Measurements from ENCODE around the gene FOXO3B. TPM values are rescaled to one million over a fixed set of nuclear protein-coding genes. Genes with fewer than 3 reads are reported as not detected.
"Not testable (repeated sequence)": the region's sequence is repeated elsewhere in the genome, so short reads cannot be mapped to it uniquely, and the experiment has no call there.

The FOXO3B gene
- total RNA-seq, 1 experiment from 2014 or later, result 18.6 TPM

DNA sequence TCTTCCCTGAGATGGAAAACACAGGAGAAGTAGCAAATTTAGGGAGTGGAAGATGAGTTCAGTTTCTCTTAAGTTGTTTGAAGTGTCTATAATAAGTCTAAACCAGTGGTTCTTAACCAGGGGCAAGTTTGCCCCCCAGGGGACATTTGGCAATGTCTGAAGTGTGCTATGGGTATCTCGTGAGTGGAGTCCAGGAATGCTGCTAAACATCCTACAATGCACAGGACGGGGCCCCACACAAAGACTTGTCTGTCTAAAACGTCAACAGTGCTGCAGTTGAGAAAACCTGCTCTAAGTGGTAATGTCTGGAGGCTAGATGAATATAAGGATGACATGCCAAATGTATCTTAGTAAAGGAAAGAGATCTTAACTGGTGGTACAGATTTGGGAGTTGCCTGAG is 23.8 kb upstream of the FOXO3B start:
- not testable (repeated sequence) for H3K4me1 ChIP-seq (ENCODE audit: insufficient read depth, low read length); H4K8ac ChIP-seq (replicated peaks; ENCODE audit: insufficient read length, low read depth, low read length); H2AFZ ChIP-seq (ENCODE audit: low read length); H2BK5ac ChIP-seq (ENCODE audit: insufficient read length, low read length); H2BK20ac ChIP-seq (ENCODE audit: low read depth, low read length, poor library complexity, severe bottlenecking); H3T11ph ChIP-seq (ENCODE audit: low read length); H3K9me3 ChIP-seq (ENCODE audit: control insufficient read depth, low read depth, low read length); H3K27me3 Mint-ChIP-seq (ENCODE audit: low read depth); H3K23me2 ChIP-seq (ENCODE audit: insufficient read length, low read depth, low read length, poor library complexity, severe bottlenecking); H2BK120ac ChIP-seq (ENCODE audit: low read depth, low read length, poor library complexity, severe bottlenecking); H3K4ac ChIP-seq (ENCODE audit: low read depth, low read length); H3K4me3 Mint-ChIP-seq; H4K20me1 ChIP-seq (ENCODE audit: control insufficient read depth, insufficient read depth, insufficient read length); H3K9me3 Mint-ChIP-seq; H3K23ac ChIP-seq (ENCODE audit: insufficient read length, low read depth, low read length); H3K4me1 Mint-ChIP-seq; H3K27me3 ChIP-seq (ENCODE audit: insufficient read depth, low read length); H4K91ac ChIP-seq (ENCODE audit: insufficient read length, low read depth, low read length); H3K27ac Mint-ChIP-seq; H3K18ac ChIP-seq (ENCODE audit: insufficient read length, low read depth, low read length); H2AK5ac ChIP-seq (ENCODE audit: insufficient read length, low read length); H3K56ac ChIP-seq (ENCODE audit: insufficient read length, low read depth, low read length); H3K4me2 ChIP-seq (ENCODE audit: insufficient read depth, insufficient read length, low read length); H3K9ac ChIP-seq (ENCODE audit: extremely low read depth, insufficient read length, low read length); H3K79me1 ChIP-seq (ENCODE audit: insufficient read depth, low read depth, low read length, poor library complexity, severe bottlenecking); H2BK12ac ChIP-seq (ENCODE audit: insufficient read length, low read depth, low read length); DNase-seq; H3K27ac ChIP-seq (ENCODE audit: insufficient read length, low read depth, low read length); H3K14ac ChIP-seq (ENCODE audit: insufficient read depth, low read length); H3K79me2 ChIP-seq (ENCODE audit: insufficient read depth, low read length); H4K5ac ChIP-seq (ENCODE audit: insufficient read length, low read depth, low read length); H2BK15ac ChIP-seq (ENCODE audit: low read depth, low read length)
- H3K36me3 Mint-ChIP-seq (ENCODE audit: insufficient read depth in 1 of 3, low read depth in 3 of 3), result peaks cover 7 to 12% (median 9%) of the 10 kb centered on the region in 3 experiments; a peak in 5 of 7 replicates
- WGBS (ENCODE audit: extremely low coverage, insufficient read length, low lambda C conversion rate), result no CpG with 5 or more reads among the region's 3 CpGs

DNA sequence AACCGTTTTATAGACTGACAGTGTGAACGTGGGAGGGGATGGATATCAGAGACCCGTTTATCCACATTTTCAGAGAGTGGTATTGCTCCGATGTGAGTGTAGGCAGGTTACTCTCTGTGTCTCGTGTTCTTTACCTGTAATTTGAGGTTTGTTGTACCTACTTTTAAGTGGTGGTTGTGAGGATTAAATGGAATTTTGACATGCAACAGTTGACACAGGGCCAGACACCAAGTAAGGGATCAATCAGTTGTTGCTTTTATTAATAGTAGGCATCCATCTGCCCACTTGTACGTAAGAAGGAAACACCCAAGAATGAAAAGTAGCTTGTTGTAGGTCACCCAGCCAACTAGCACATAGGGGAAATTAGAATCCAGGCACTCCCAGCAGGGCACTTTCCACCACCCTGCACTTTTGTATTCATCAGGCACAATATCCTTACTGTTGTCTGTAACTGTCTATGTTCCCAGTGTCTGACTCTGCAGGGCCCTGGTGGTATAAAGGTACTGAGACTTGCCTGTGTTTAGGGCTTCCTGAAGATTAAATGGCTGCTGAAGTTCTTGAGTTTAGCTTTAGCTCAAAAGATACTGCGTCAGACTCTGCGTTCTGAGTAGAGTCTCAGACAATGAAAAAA is 16.5 kb upstream of the FOXO3B start:
- H3K4ac ChIP-seq (ENCODE audit: low read depth, low read length); H3K4me1 ChIP-seq (ENCODE audit: insufficient read depth, low read length); H3K79me2 ChIP-seq (ENCODE audit: insufficient read depth, low read length); H3K9ac ChIP-seq (ENCODE audit: extremely low read depth, insufficient read length, low read length); H3K36me3 Mint-ChIP-seq (ENCODE audit: insufficient read depth in 1 of 3, low read depth in 3 of 3); H4K91ac ChIP-seq (ENCODE audit: insufficient read length, low read depth, low read length); H3K79me1 ChIP-seq (ENCODE audit: insufficient read depth, low read depth, low read length, poor library complexity, severe bottlenecking); H2BK5ac ChIP-seq (ENCODE audit: insufficient read length, low read length); H2BK20ac ChIP-seq (ENCODE audit: low read depth, low read length, poor library complexity, severe bottlenecking); H3T11ph ChIP-seq (ENCODE audit: low read length); H4K20me1 ChIP-seq (ENCODE audit: control insufficient read depth, insufficient read depth, insufficient read length); H3K14ac ChIP-seq (ENCODE audit: insufficient read depth, low read length); H3K23ac ChIP-seq (ENCODE audit: insufficient read length, low read depth, low read length); H2AFZ ChIP-seq (ENCODE audit: low read length); DNase-seq; H3K27ac Mint-ChIP-seq; H3K27ac ChIP-seq (ENCODE audit: insufficient read length, low read depth, low read length); H3K27me3 ChIP-seq (ENCODE audit: insufficient read depth, low read length); H3K18ac ChIP-seq (ENCODE audit: insufficient read length, low read depth, low read length); H3K56ac ChIP-seq (ENCODE audit: insufficient read length, low read depth, low read length); H3K9me3 Mint-ChIP-seq; H2BK12ac ChIP-seq (ENCODE audit: insufficient read length, low read depth, low read length); H3K4me1 Mint-ChIP-seq; H3K23me2 ChIP-seq (ENCODE audit: insufficient read length, low read depth, low read length, poor library complexity, severe bottlenecking); H4K5ac ChIP-seq (ENCODE audit: insufficient read length, low read depth, low read length); H3K27me3 Mint-ChIP-seq (ENCODE audit: low read depth); H2AK5ac ChIP-seq (ENCODE audit: insufficient read length, low read length); H3K9me3 ChIP-seq (ENCODE audit: control insufficient read depth, low read depth, low read length); H4K8ac ChIP-seq (replicated peaks; ENCODE audit: insufficient read length, low read depth, low read length); H2BK120ac ChIP-seq (ENCODE audit: low read depth, low read length, poor library complexity, severe bottlenecking); H2BK15ac ChIP-seq (ENCODE audit: low read depth, low read length): not testable (repeated sequence)
- no CpG with 5 or more reads among the region's 8 CpGs for WGBS (ENCODE audit: extremely low coverage, insufficient read length, low lambda C conversion rate)
- peak overlapping the region; percentile 92 for H3K4me3 Mint-ChIP-seq
- peak overlapping the region; percentile 62 for H3K4me2 ChIP-seq (ENCODE audit: insufficient read depth, insufficient read length, low read length)

Data from H9 (cell line).